Measurements from ENCODE around the gene ZNF653. TPM values are rescaled to one million over a fixed set of nuclear protein-coding genes. Genes with fewer than 3 reads are reported as not detected.
A peak's percentile ranks its signal among the peaks of the same experiment; 100 is the strongest.

Gene ZNF653
- total RNA-seq, 2 experiments from 2014 or later, result 14.1 to 21.5 TPM

- intact Hi-C loops (cut with micrococcal nuclease; ENCODE audit: unreplicated experiment), result no loop called here
- BruUV-seq (replicated peaks), result no TSS peak
- Histone ChIP-seq H3K9me2 (ENCODE audit: insufficient read depth, low read length) (no peaks in the 10 kb centered on the region), H2AFZ (ENCODE audit: low read length) (no peak overlapping the region), H3K27ac (ENCODE audit: low read depth, low read length, poor library complexity, severe bottlenecking) (no peak overlapping the region), H3K4me1 (ENCODE audit: insufficient read depth, low read length, poor library complexity, severe bottlenecking) (peaks cover 15% of the 10 kb centered on the region), H4K20me1 (ENCODE audit: insufficient read depth, low read length) (no peaks in the 10 kb centered on the region), H3K4me3 (ENCODE audit: low read depth, low read length, poor library complexity, severe bottlenecking) (no peak overlapping the region), H3K4me2 (ENCODE audit: low read length) (no peak overlapping the region), H3K79me2 (ENCODE audit: insufficient read depth, low read depth, low read length) (no peaks in the 10 kb centered on the region), H3K36me3 (ENCODE audit: insufficient read depth, low read length) (peaks cover 16% of the 10 kb centered on the region), H3K9me3 (ENCODE audit: low read length) (no peaks in the 10 kb centered on the region)
- POLR2A ChIA-PET, result no interaction called here
- DNase-seq (ENCODE audit: low spot score), result no peak
- CTCF ChIA-PET (ENCODE audit: unreplicated experiment), result no interaction called here
- TF ChIP-seq EZH2phosphoT487 (IDR thresholded peaks at IDR 0.05; ENCODE audit: borderline replicate concordance, low read depth, low read length), result no peak
- TF ChIP-seq, protein P1, sequence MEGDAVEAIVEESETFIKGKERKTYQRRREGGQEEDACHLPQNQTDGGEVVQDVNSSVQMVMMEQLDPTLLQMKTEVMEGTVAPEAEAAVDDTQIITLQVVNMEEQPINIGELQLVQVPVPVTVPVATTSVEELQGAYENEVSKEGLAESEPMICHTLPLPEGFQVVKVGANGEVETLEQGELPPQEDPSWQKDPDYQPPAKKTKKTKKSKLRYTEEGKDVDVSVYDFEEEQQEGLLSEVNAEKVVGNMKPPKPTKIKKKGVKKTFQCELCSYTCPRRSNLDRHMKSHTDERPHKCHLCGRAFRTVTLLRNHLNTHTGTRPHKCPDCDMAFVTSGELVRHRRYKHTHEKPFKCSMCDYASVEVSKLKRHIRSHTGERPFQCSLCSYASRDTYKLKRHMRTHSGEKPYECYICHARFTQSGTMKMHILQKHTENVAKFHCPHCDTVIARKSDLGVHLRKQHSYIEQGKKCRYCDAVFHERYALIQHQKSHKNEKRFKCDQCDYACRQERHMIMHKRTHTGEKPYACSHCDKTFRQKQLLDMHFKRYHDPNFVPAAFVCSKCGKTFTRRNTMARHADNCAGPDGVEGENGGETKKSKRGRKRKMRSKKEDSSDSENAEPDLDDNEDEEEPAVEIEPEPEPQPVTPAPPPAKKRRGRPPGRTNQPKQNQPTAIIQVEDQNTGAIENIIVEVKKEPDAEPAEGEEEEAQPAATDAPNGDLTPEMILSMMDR (conservative IDR thresholded peaks at IDR 0.05; ENCODE audit: low read length), result no peak
These were observed 42.5 kb upstream of the ZNF653 start for GRCh38 chr19:11547929-11548700.

GRCh38 chr19:11541238-11541637 is 35.6 kb upstream of the ZNF653 start:
- ChIA-PET POLR2A (interaction anchor here (0.7 kb wide), 1 partner anchor 8 kb away, joined by 4 read pairs; no protein-coding TSS in a partner anchor), CTCF (ENCODE audit: unreplicated experiment) (no interaction called here)
- no peak overlapping the region for H3K27ac ChIP-seq (ENCODE audit: low read depth, low read length, poor library complexity, severe bottlenecking)
- peak; percentile 51 for DNase-seq (ENCODE audit: low spot score)
- no peaks in the 10 kb centered on the region for H3K9me2 ChIP-seq (ENCODE audit: insufficient read depth, low read length)
- TF ChIP-seq EZH2phosphoT487 (IDR thresholded peaks at IDR 0.05; ENCODE audit: borderline replicate concordance, low read depth, low read length), result no peak
- TF ChIP-seq, protein P1 (conservative IDR thresholded peaks at IDR 0.05; ENCODE audit: low read length), result no peak
- H2AFZ ChIP-seq (ENCODE audit: low read length), result no peak overlapping the region
- H3K4me3 ChIP-seq (ENCODE audit: low read depth, low read length, poor library complexity, severe bottlenecking), result no peak overlapping the region
- H3K36me3 ChIP-seq (ENCODE audit: insufficient read depth, low read length), result no peaks in the 10 kb centered on the region
- H3K9me3 ChIP-seq (ENCODE audit: low read length), result no peaks in the 10 kb centered on the region
- intact Hi-C loops (cut with micrococcal nuclease; ENCODE audit: unreplicated experiment), result no loop called here
- no peaks in the 10 kb centered on the region for H3K79me2 ChIP-seq (ENCODE audit: insufficient read depth, low read depth, low read length)
- H4K20me1 ChIP-seq (ENCODE audit: insufficient read depth, low read length), result no peaks in the 10 kb centered on the region
- BruUV-seq (replicated peaks), result no TSS peak
- H3K4me1 ChIP-seq (ENCODE audit: insufficient read depth, low read length, poor library complexity, severe bottlenecking), result peaks cover 11% of the 10 kb centered on the region
- H3K4me2 ChIP-seq (ENCODE audit: low read length), result no peak overlapping the region

DNA sequence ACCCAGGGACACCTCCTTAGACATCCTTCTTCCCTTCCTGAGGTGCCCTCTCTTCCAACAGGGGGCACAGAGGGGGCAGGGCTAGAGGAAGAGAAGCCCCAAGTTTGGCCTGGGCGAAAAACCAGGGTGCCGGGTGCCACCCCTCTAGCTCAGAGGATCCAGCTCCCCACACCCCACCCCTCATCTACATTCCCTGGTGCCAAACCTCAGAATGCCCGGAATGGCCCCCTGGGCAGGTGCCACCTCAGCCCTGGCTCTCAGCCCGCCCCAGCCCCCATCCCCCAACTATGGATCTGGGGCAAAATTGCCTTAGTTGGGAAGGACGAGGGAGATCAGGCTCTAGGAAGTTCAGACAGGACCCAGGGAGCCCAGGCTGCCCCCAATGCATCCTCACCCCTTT is 35.0 kb upstream of the ZNF653 start:
- ChIA-PET POLR2A (no interaction called here), CTCF (ENCODE audit: unreplicated experiment) (no interaction called here)
- no peak overlapping the region for H3K4me3 ChIP-seq (ENCODE audit: low read depth, low read length, poor library complexity, severe bottlenecking)
- H3K36me3 ChIP-seq (ENCODE audit: insufficient read depth, low read length), result no peaks in the 10 kb centered on the region
- no peaks in the 10 kb centered on the region for H3K79me2 ChIP-seq (ENCODE audit: insufficient read depth, low read depth, low read length)
- no peaks in the 10 kb centered on the region for H4K20me1 ChIP-seq (ENCODE audit: insufficient read depth, low read length)
- no peak overlapping the region for H3K4me2 ChIP-seq (ENCODE audit: low read length)
- H3K9me3 ChIP-seq (ENCODE audit: low read length), result no peaks in the 10 kb centered on the region
- H3K9me2 ChIP-seq (ENCODE audit: insufficient read depth, low read length), result no peaks in the 10 kb centered on the region
- no TSS peak for BruUV-seq (replicated peaks)
- H3K27ac ChIP-seq (ENCODE audit: low read depth, low read length, poor library complexity, severe bottlenecking), result no peak overlapping the region
- intact Hi-C loops (cut with micrococcal nuclease; ENCODE audit: unreplicated experiment), result no loop called here
- TF ChIP-seq, protein P1 (conservative IDR thresholded peaks at IDR 0.05; ENCODE audit: low read length), result no peak
- no peak for TF ChIP-seq EZH2phosphoT487 (IDR thresholded peaks at IDR 0.05; ENCODE audit: borderline replicate concordance, low read depth, low read length)
- no peak overlapping the region for H2AFZ ChIP-seq (ENCODE audit: low read length)
- DNase-seq (ENCODE audit: low spot score), result no peak
- peaks cover 16% of the 10 kb centered on the region for H3K4me1 ChIP-seq (ENCODE audit: insufficient read depth, low read length, poor library complexity, severe bottlenecking)

Measured in OCI-LY7 (cell line).